Keratinocyte (primary cell): ENCODE measurements around the gene ZNF544.

Source experiments
- CTCF ChIP-seq, 3 experiments: IDR thresholded peaks in 1 of 3; conservative IDR thresholded peaks in 1 of 3; optimal IDR thresholded peaks in 1 of 3; 2 replicates in 2 of 3; 3 replicates in 1 of 3; pipeline versions ENCODE3 to v1.5.1; 2011; ENCODE audit warnings: low read length in 3 of 3, mild to moderate bottlenecking in 3 of 3, moderate library complexity in 2 of 3, control low read depth in 1 of 3, inconsistent platforms in 1 of 3; ENCODE audit not compliant: insufficient read depth in 2 of 3; ENCODE audit errors: extremely low read depth in 1 of 3
- EZH2 ChIP-seq: IDR thresholded peaks from one replicate; pipeline ENCODE4 v1.6.1; 2012; ENCODE audit warnings: inconsistent platforms, mild to moderate bottlenecking, low read length, moderate library complexity

DNA sequence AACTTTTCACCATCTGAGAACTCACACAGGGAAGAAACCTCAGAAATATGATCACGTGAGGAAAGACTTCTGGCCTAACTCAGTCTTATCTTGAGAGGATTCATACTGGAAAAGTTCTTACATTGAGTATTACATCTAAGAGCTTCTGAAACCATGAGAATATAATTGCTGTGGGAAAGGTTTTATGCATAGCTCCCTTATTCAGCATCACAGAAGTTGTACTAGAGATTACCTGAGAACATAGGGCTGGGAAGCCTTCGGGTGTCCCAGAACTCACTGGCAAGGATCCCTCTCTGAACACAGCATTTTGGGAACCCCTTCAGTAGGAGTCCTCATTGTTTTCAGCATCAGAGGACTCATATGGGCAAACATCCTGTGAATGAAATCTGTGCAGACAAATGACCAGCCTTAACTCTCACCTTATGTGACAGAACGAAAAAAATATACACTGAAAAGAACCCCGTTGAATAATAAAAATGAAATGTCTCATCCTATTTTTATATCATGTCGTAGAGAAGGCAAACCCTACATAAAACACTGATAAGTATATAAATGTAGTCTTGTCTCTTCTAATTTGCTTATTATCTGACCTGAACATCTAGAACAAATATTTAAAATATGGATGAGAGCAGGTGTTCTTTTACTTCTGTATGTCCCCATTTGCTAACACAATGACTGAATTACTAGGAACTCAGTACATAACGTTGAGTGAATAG lies 31.7 kb upstream of the ZNF544 start:
- TF ChIP-seq EZH2 (no peak), CTCF (optimal IDR thresholded peaks at IDR 0.05 in 1 of 3, IDR thresholded peaks at IDR 0.05 in 1 of 3, conservative IDR thresholded peaks at IDR 0.05 in 1 of 3; ENCODE audit: extremely low read depth in 1 of 3, insufficient read depth in 2 of 3, low read length in 3 of 3) (no peak)
